HepG2 (cell line): Measurements from ENCODE around the gene DLL1. TPM values are rescaled to one million over a fixed set of nuclear protein-coding genes. Genes with fewer than 3 reads are reported as not detected.

Source experiments
- ATAC-seq: fragments of 200-7000 bp; cut with Tn5 transposase; 3 replicates; pipeline ENCODE4 v1.9.1; 2020; ENCODE audit warnings: mild to moderate bottlenecking, moderate library complexity
- BruUV-seq: library from RNA; stranded (reverse); fragments of 400-500 nt; replicated peaks from 2 replicates; lab custom pipeline; 2021; lab: Mats Ljungman, UMichigan
- CTCF ChIA-PET: fragments of 300-600 bp; formaldehyde crosslinking; extraction: SDS; loops from one replicate; lab custom pipeline; 2021; ENCODE audit warnings: low total read pairs, inconsistent platforms, low intra/inter-chr PET ratio; lab: Yijun Ruan, JAX
- POLR2A ChIA-PET: fragments of 350-600 bp; sonication (Branson Sonifier 250); formaldehyde crosslinking; loops from one replicate; lab custom pipeline; 2020; ENCODE audit warnings: antibody characterized with exemption, inconsistent platforms; lab: Yijun Ruan, JAX
- DNase-seq: peaks from one replicate; pipeline ENCODE4 v3.0.0-alpha.2; 2015; ENCODE audit warnings: low spot score
- FAIRE-seq: peaks from 3 replicates; lab custom pipeline; 2011; peaks lifted over from hg19 to GRCh38; lab: Jason Lieb, UNC
- H2AFZ ChIP-seq: one replicate; pipeline ENCODE4 v1.6.1; 2011; ENCODE audit warnings: low read length, inconsistent platforms
- H3K27ac ChIP-seq: fragments of 300-600 bp; 3 replicates; pipeline ENCODE4 v1.8.0; 2011; ENCODE audit warnings: mixed run types, mild to moderate bottlenecking, mixed read lengths, low read length, inconsistent platforms; ENCODE audit not compliant: insufficient read depth; ENCODE audit errors: extremely low read length
- H3K27me3 ChIP-seq, 2 experiments: fragments of 200-600 bp in 1 of 2; 2 replicates in 1 of 2; 3 replicates in 1 of 2; pipeline versions ENCODE4 v1.6.0 to v1.8.0; 2011; ENCODE audit warnings: low read length in 2 of 2, mild to moderate bottlenecking in 2 of 2, moderate library complexity in 2 of 2, inconsistent platforms in 1 of 2; ENCODE audit not compliant: insufficient read depth in 2 of 2, control insufficient read depth in 1 of 2
- H3K36me3 ChIP-seq, 2 experiments: fragments of 200-600 bp in 1 of 2; replicated peaks in 1 of 2; 2 replicates in 1 of 2; 3 replicates in 1 of 2; pipeline versions ENCODE4 v1.5.1 to v1.8.0; 2011; ENCODE audit warnings: low read length in 2 of 2, inconsistent platforms in 1 of 2; ENCODE audit not compliant: insufficient read depth in 2 of 2, control insufficient read depth in 1 of 2
- H3K4me1 ChIP-seq: 2 replicates; pipeline ENCODE4 v1.5.1; 2012; ENCODE audit warnings: low read length, inconsistent platforms; ENCODE audit not compliant: insufficient read depth
- H3K4me2 ChIP-seq: 2 replicates; pipeline ENCODE4 v1.6.0; 2011; ENCODE audit warnings: low read depth, low read length, inconsistent platforms
- H3K4me3 ChIP-seq, 3 experiments: fragments of 200-600 bp in 1 of 3; sonication (generic), shearing (Covaris generic) in 1 of 3; replicated peaks in 1 of 3; 2 replicates each; pipeline ENCODE4 v1.5.1; 2011 to 2016; ENCODE audit warnings: low read length in 3 of 3, inconsistent platforms in 2 of 3, low read depth in 2 of 3, mild to moderate bottlenecking in 2 of 3, control low read depth in 1 of 3, mixed read lengths in 1 of 3; ENCODE audit not compliant: insufficient read depth in 1 of 3
- H3K79me2 ChIP-seq: one replicate; pipeline ENCODE4 v1.6.1; 2011; ENCODE audit warnings: low read length, inconsistent platforms; ENCODE audit not compliant: insufficient read depth
- H3K9ac ChIP-seq: 2 replicates; pipeline ENCODE4 v1.6.0; 2011; ENCODE audit warnings: mild to moderate bottlenecking, low read depth, low read length, inconsistent platforms; ENCODE audit not compliant: insufficient read depth
- H3K9me3 ChIP-seq: 2 replicates; pipeline ENCODE4 v1.5.1; 2012; ENCODE audit warnings: mild to moderate bottlenecking, low read length
- H4K20me1 ChIP-seq: 2 replicates; pipeline ENCODE4 v1.6.0; 2011; ENCODE audit warnings: inconsistent platforms, mild to moderate bottlenecking, low read length, moderate library complexity; ENCODE audit not compliant: insufficient read depth
- ARID5B ChIP-seq: IDR thresholded peaks from 2 replicates; pipeline ENCODE4 v1.4.0; 2020; ENCODE audit warnings: mild to moderate bottlenecking, missing genetic modification reagents
- EZH2 ChIP-seq: conservative IDR thresholded peaks from 2 replicates; pipeline ENCODE4 v1.6.1; 2012; ENCODE audit warnings: mild to moderate bottlenecking, low read depth, low read length, moderate library complexity
- HNF1B ChIP-seq: sonication (generic); formaldehyde crosslinking; IDR thresholded peaks from 2 replicates; pipeline ENCODE4 v1.5.1; 2020; ENCODE audit warnings: mild to moderate bottlenecking, moderate library complexity, missing genetic modification reagents
- WGBS: methylation state at CpG from one replicate; pipeline ENCODE4 v1.1.6; 2017; ENCODE audit warnings: low lambda C conversion rate; 5-methylcytosine and 5-hydroxymethylcytosine counted together
- in situ Hi-C: cut with HindIII; loops from 2 replicates; pipeline ENCODE4 v1.10.0; 2017; ENCODE audit warnings: low pct_unique_long_range_greater_than_20kb; ENCODE audit not compliant: extremely low pct_ligation_motif_present
- intact Hi-C: fragments of 100-400 bp; cut with micrococcal nuclease; formaldehyde crosslinking; loops from one replicate; pipeline ENCODE4 v1.10.0; 2022; ENCODE audit not compliant: unreplicated experiment
- polyA plus RNA-seq, 8 experiments: library from polyadenylated mRNA; depleted of rRNA in 3 of 8; stranded (reverse) in 7 of 8; unstranded in 1 of 8; fragments of >200 nt; fragmentation: Illumina TruSeq in 4 of 8; extraction: Trizol in 4 of 8; gene quantifications; 2 replicates each; pipeline versions ENCODE4 v1.2.1 to v1.2.3, GENCODE V29; 2011 to 2016; ENCODE audit warnings: low read depth in 4 of 8, missing spikeins in 1 of 8, mixed read lengths in 1 of 8; ENCODE audit not compliant: insufficient read depth in 1 of 8
- total RNA-seq, 5 experiments: library from RNA; depleted of rRNA; stranded (reverse); fragments of >200 nt; fragmentation: Illumina TruSeq; extraction: Trizol; gene quantifications; 2 replicates each; pipeline ENCODE4 v1.2.3, GENCODE V29; 2016; ENCODE audit warnings: low read depth in 1 of 5
- TF ChIP-seq, protein P1 (sequence below): sonication (generic); formaldehyde crosslinking; conservative IDR thresholded peaks from 2 replicates; pipeline ENCODE4 v1.4.0; 2020; ENCODE audit warnings: missing genetic modification reagents

Gene DLL1
- total and polyA plus RNA-seq, 2 of the 13 experiments (the other 11 are each of a cell fraction or from before 2014, with no cell fraction given): not detected

- no peak for TF ChIP-seq ARID5B (CRISPR knock-in tag)
- TF ChIP-seq HNF1B (CRISPR knock-in tag): no peak
Measured at GRCh38 chr6:170270984-170271593, 19.8 kb downstream of the DLL1 start (continued).

DNA sequence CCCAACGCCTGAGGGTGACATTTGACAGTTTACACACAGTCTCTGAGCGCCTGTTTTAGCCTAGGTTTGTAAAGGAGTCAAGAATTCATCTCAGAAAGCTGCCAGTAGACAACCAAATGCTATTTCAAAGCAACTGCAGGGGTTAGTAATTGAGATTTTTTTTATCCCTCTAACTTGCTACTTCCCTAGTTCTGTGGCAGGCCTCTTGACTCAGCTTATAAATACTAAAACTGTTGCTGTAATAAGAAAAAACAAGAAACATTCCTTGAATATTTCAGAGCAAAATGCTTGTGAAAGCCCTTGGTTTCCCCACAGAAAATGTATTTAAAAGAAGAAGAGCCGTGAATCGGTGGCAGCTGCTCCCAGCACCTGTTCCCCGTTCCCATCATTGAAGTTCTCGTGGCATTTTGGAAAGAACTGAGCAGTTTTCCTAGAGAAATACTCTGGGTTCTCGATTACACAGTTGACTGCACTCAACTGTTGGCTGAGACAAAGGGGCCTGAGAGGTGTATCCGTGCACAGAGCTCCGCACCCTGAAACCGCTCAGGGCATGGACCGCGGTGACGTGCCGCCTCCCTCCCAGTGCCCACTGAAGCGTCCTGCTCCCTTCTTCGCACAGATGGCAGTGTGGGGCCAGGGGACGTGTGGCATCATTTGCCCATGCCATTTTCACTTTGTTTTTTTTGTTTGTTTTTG lies 20.9 kb downstream of the DLL1 start:
- Histone ChIP-seq H3K79me2 (no peaks in the 10 kb centered on the region), H3K9ac (no peak overlapping the region), H3K36me3 (no peaks in the 10 kb centered on the region), H3K4me3 (no peak overlapping the region), H3K4me2 (no peak overlapping the region), H3K4me1 (peaks cover 12% of the 10 kb centered on the region), H3K9me3 (no peaks in the 10 kb centered on the region), H3K27me3 (peaks cover 35 to 83% of the 10 kb centered on the region in 2 experiments), H2AFZ (no peak overlapping the region), H3K27ac (no peak overlapping the region), H4K20me1 (no peaks in the 10 kb centered on the region; the same call in 1 of the 2 replicates)
- intact Hi-C loops: no loop called here
- CTCF ChIA-PET: no interaction called here
- ATAC-seq: no peak
- no peak for DNase-seq
- FAIRE-seq: no peak
- 38% methylated on average over 15 of the region's 17 CpGs for WGBS
- in situ Hi-C loops: no loop called here
- BruUV-seq: no TSS peak
- TF ChIP-seq, protein P1, sequence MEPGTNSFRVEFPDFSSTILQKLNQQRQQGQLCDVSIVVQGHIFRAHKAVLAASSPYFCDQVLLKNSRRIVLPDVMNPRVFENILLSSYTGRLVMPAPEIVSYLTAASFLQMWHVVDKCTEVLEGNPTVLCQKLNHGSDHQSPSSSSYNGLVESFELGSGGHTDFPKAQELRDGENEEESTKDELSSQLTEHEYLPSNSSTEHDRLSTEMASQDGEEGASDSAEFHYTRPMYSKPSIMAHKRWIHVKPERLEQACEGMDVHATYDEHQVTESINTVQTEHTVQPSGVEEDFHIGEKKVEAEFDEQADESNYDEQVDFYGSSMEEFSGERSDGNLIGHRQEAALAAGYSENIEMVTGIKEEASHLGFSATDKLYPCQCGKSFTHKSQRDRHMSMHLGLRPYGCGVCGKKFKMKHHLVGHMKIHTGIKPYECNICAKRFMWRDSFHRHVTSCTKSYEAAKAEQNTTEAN (CRISPR knock-in tag): no peak
- TF ChIP-seq EZH2: 0 out of 2 replicates have a peak, but pooled peaks have one; percentile 17
- TF ChIP-seq, all 625 proteins: peak for 1
- POLR2A ChIA-PET: no interaction called here
